UCSD-AML1 (cell line): Measurements from ENCODE around the gene ARFGEF2.
"Not testable (repeated sequence)": the region's sequence is repeated elsewhere in the genome, so short reads cannot be mapped to it uniquely, and the experiment has no call there.

Source experiments
- DNase-seq: peaks from one replicate; lab custom pipeline; 2025; ENCODE audit not compliant: unreplicated experiment; lab: John Stamatoyannopoulos, UW

Gene ARFGEF2

GRCh38 chr20:48984575-48985219, 63.2 kb downstream of the ARFGEF2 start:
- no peak for DNase-seq

DNA sequence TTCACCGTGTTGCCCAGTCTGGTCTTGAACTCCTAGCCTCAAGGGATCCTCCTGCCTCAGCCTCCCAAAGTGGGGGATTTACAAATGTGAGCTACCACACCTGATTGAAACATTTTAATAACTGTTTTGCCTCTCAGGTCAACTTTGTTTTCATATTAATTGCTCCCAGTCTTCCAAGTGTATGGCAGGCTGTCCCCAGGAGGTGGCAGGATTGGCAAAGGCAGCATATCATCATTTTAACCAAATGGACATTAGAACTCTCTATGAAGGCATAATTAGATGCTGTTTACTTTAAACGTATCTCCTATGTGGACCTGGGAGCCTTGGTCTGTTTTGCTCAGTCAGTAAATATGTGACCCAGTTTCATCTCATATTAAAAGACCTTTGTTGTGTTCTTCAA, 65.4 kb downstream of the ARFGEF2 start:
- no peak for DNase-seq

- no peak for DNase-seq
Measured at GRCh38 chr20:48990467-48990866, 69.0 kb downstream of the ARFGEF2 start.

DNA sequence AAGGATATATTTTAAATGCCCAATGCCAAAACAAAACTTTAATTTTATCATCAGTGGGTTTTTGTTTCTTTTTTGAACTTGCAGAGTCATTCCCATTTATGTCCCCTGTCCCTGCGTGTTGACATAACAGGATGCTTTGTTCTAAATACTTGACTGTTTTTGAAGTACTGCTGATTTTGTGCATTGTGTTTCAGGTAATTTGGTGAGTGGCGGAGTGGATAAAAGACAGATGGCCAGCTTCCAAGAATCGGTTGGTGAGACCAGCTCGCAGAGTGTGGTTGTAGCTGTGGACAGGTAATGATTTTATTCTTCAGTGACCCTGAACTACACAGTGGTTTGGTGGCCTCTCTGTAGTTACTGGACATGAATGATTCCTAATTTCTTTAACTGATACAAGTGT, 74.1 kb downstream of the ARFGEF2 start:
- no peak for DNase-seq

- no peak for DNase-seq
Measured at GRCh38 chr20:48999890-49000870, 78.7 kb downstream of the ARFGEF2 start.

GRCh38 chr20:49001741-49002140, 80.2 kb downstream of the ARFGEF2 start:
- DNase-seq: no peak

GRCh38 chr20:49006446-49006980, 85.0 kb downstream of the ARFGEF2 start:
- no peak for DNase-seq

- DNase-seq: no peak
Measured at GRCh38 chr20:49009899-49010631, 88.6 kb downstream of the ARFGEF2 start.

- no peak for DNase-seq
Measured at GRCh38 chr20:49024220-49024619, 102.7 kb downstream of the ARFGEF2 start.

GRCh38 chr20:49028177-49028576, 106.7 kb downstream of the ARFGEF2 start:
- not testable (repeated sequence) for DNase-seq

GRCh38 chr20:49028684-49029083, 107.2 kb downstream of the ARFGEF2 start:
- DNase-seq: no peak

DNA sequence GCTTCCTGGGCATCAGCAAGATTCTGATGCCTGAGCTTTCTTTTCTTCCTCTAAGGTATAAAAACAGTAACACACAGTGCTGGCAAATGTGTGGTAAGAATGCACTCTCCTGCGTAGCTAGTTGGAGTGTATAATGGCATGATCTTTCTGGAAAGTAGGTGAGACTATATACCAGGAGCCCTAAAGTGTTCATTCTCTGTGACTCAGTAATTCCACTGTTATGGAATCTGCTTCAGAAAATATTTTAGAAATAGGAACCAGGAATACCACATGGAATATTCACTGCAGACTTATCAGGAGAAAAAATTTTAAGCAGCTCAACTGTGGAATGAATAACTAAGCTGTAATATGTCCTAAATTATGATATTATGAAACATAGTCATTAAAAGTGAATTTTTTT, 107.7 kb downstream of the ARFGEF2 start:
- DNase-seq: no peak

GRCh38 chr20:49030954-49031619, 109.6 kb downstream of the ARFGEF2 start:
- DNase-seq: no peak

- no peak for DNase-seq
Measured at GRCh38 chr20:49032455-49032854, 110.9 kb downstream of the ARFGEF2 start.

- DNase-seq: no peak
Measured at GRCh38 chr20:49034070-49034732, 112.7 kb downstream of the ARFGEF2 start.

GRCh38 chr20:49037962-49038387, 116.5 kb downstream of the ARFGEF2 start:
- peak; percentile 35 for DNase-seq

DNA sequence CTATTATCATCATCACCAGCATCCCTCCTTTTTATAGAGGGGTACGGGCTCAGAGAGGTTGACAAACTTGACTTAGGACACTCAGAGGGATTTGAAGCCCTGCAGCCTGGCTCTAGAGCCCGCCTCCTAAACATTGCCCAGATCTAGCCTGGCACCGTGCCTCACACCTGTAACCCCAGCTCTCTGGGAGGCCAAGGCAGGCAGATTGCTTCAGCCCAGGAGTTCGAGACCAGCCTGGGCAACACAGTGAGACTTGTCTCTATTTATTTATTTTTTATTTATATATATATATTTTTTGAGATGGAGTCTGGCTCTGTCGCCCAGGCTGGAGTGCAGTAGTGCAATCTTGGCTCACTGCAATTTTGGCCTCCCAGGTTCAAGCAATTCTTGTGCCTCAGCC, 118.3 kb downstream of the ARFGEF2 start:
- DNase-seq: no peak

DNA sequence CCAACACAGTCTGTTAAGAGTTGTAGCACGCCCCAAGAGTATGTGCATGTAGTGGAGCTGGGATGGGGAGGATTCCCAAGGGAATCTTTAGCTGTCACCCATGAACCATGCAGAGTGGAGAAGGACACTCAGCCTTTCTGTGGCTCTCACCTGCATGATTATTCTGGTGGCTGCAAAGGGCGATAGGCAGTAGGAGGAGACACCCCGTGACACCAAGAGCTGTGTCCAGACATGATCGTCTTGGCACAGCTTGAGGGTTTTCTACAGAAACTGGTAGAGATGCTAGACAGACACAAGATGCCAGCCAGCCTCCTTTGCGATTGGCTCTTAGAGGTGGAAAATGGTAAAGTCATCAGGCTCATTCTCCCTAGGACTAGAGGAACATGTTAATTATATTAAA, 121.5 kb downstream of the ARFGEF2 start:
- DNase-seq: no peak

GRCh38 chr20:49045440-49046086, 124.1 kb downstream of the ARFGEF2 start:
- peak; percentile 71 for DNase-seq
